PFSK-1 (cell line): ENCODE measurements around the gene CDKN3.
A peak's percentile ranks its signal among the peaks of the same experiment; 100 is the strongest.

Source experiments
- REST ChIP-seq, 2 experiments: IDR thresholded peaks; 2 replicates each; pipeline versions ENCODE4 v1.6.1 to v1.8.0; 2011 to 2012; ENCODE audit warnings: low read depth in 2 of 2, low read length in 2 of 2, control low read depth in 1 of 2, inconsistent platforms in 1 of 2, mild to moderate bottlenecking in 1 of 2, moderate library complexity in 1 of 2; ENCODE audit not compliant: insufficient read depth in 1 of 2
- SIN3A ChIP-seq: IDR thresholded peaks from 2 replicates; pipeline ENCODE4 v1.6.1; 2012; ENCODE audit warnings: mild to moderate bottlenecking, low read length, moderate library complexity, borderline replicate concordance; ENCODE audit not compliant: insufficient read depth

- TF ChIP-seq SIN3A (no peak), REST (IDR thresholded peaks at IDR 0.05; ENCODE audit: insufficient read depth in 1 of 2, low read depth in 2 of 2, low read length in 2 of 2) (0 out of 4 replicates have a peak, but pooled peaks of 1 of the 2 experiments have one; percentile 33)
These were observed 40.6 kb upstream of the CDKN3 start for GRCh38 chr14:54356172-54356571.
